HepG2 (cell line): ENCODE data around the gene NAIF1.

Source experiments
- CHD2 ChIP-seq: IDR thresholded peaks from 2 replicates; pipeline ENCODE4 v1.6.1; 2011; ENCODE audit warnings: low read depth, low read length, improper control_type of control experiment
- GABPA ChIP-seq, 2 experiments: IDR thresholded peaks; 2 replicates each; pipeline ENCODE4 v1.6.1; 2011 to 2016; ENCODE audit warnings: low read depth in 2 of 2, low read length in 1 of 2, missing biosample characterization in 1 of 2, missing genetic modification characterization in 1 of 2
- HCFC1 ChIP-seq: fragments of 150-350 bp; IDR thresholded peaks from 2 replicates; pipeline ENCODE4 v1.6.1; 2014; ENCODE audit warnings: low read depth, low read length
- POLR2AphosphoS5 ChIP-seq: IDR thresholded peaks from 2 replicates; pipeline ENCODE4 v1.6.1; 2012; ENCODE audit warnings: low read depth, low read length
- RARG ChIP-seq: sonication (generic); formaldehyde crosslinking; IDR thresholded peaks from 2 replicates; pipeline ENCODE4 v1.4.0; 2020; ENCODE audit warnings: low read depth, mild to moderate bottlenecking, missing genetic modification reagents
- SMC3 ChIP-seq: IDR thresholded peaks from 2 replicates; pipeline ENCODE4 v1.6.1; 2011; ENCODE audit warnings: low read length, improper control_type of control experiment
- ZNF121 ChIP-seq: sonication (generic); formaldehyde crosslinking; IDR thresholded peaks from 2 replicates; pipeline ENCODE4 v1.5.0; 2020; ENCODE audit warnings: mild to moderate bottlenecking, missing genetic modification reagents
- ZNF335 ChIP-seq: sonication (generic); formaldehyde crosslinking; IDR thresholded peaks from 2 replicates; pipeline ENCODE4 v1.4.0; 2020; ENCODE audit warnings: missing genetic modification reagents
- ZNF343 ChIP-seq: sonication (generic); formaldehyde crosslinking; IDR thresholded peaks from 2 replicates; pipeline ENCODE4 v1.4.0; 2020; ENCODE audit warnings: mild to moderate bottlenecking, missing genetic modification reagents
- ZNF556 ChIP-seq: sonication (generic); formaldehyde crosslinking; IDR thresholded peaks from 2 replicates; pipeline ENCODE4 v1.4.0; 2020; ENCODE audit warnings: mild to moderate bottlenecking, missing genetic modification reagents, borderline replicate concordance
- TF ChIP-seq, protein P1 (sequence below): sonication (generic); formaldehyde crosslinking; IDR thresholded peaks from 2 replicates; pipeline ENCODE4 v1.4.0; 2020; ENCODE audit warnings: missing genetic modification reagents
- TF ChIP-seq, protein P2 (sequence below): sonication (generic); formaldehyde crosslinking; IDR thresholded peaks from 2 replicates; pipeline ENCODE4 v1.5.0; 2020; ENCODE audit warnings: mild to moderate bottlenecking, missing genetic modification reagents, moderate library complexity
- TF ChIP-seq, protein P3 (sequence below): sonication (generic); formaldehyde crosslinking; IDR thresholded peaks from 2 replicates; pipeline ENCODE4 v1.4.0; 2020; ENCODE audit warnings: missing genetic modification reagents, mild to moderate bottlenecking, borderline replicate concordance
- TF ChIP-seq, protein P4 (sequence below): sonication (generic); formaldehyde crosslinking; IDR thresholded peaks from 2 replicates; pipeline ENCODE4 v1.4.0; 2020; ENCODE audit warnings: missing genetic modification reagents

DNA sequence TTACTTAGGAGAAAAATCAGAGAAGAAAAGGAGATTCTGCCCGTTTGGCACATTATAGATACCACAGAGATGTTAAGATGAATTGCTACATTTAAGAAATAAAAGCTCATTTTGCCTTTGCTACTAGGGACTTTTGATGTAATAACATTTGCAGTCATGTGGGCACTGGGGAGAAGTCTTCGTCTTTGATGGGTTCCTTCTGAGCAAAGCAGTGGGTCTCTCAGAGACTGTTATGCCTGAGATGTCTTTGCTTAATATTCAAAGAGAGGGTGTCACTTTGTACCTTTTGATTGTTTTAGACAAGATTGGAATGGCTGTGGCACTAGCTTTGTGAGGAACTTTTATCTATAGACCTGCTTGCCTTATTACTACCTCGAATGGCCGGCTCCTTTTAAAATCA, 25.9 kb upstream of the NAIF1 start:
- no peak for TF ChIP-seq SMC3
- TF ChIP-seq, protein P1, sequence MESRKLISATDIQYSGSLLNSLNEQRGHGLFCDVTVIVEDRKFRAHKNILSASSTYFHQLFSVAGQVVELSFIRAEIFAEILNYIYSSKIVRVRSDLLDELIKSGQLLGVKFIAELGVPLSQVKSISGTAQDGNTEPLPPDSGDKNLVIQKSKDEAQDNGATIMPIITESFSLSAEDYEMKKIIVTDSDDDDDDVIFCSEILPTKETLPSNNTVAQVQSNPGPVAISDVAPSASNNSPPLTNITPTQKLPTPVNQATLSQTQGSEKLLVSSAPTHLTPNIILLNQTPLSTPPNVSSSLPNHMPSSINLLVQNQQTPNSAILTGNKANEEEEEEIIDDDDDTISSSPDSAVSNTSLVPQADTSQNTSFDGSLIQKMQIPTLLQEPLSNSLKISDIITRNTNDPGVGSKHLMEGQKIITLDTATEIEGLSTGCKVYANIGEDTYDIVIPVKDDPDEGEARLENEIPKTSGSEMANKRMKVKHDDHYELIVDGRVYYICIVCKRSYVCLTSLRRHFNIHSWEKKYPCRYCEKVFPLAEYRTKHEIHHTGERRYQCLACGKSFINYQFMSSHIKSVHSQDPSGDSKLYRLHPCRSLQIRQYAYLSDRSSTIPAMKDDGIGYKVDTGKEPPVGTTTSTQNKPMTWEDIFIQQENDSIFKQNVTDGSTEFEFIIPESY (CRISPR knock-in tag) = no peak
- no peak for TF ChIP-seq ZNF343
- TF ChIP-seq, protein P2, sequence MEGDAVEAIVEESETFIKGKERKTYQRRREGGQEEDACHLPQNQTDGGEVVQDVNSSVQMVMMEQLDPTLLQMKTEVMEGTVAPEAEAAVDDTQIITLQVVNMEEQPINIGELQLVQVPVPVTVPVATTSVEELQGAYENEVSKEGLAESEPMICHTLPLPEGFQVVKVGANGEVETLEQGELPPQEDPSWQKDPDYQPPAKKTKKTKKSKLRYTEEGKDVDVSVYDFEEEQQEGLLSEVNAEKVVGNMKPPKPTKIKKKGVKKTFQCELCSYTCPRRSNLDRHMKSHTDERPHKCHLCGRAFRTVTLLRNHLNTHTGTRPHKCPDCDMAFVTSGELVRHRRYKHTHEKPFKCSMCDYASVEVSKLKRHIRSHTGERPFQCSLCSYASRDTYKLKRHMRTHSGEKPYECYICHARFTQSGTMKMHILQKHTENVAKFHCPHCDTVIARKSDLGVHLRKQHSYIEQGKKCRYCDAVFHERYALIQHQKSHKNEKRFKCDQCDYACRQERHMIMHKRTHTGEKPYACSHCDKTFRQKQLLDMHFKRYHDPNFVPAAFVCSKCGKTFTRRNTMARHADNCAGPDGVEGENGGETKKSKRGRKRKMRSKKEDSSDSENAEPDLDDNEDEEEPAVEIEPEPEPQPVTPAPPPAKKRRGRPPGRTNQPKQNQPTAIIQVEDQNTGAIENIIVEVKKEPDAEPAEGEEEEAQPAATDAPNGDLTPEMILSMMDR (CRISPR knock-in tag) = no peak
- no peak for TF ChIP-seq ZNF121
- no peak for TF ChIP-seq CHD2
- no peak for TF ChIP-seq GABPA (IDR thresholded peaks at IDR 0.05; ENCODE audit: low read depth, low read length)
- no peak for TF ChIP-seq GABPA (CRISPR knock-in tag; IDR thresholded peaks at IDR 0.05; ENCODE audit: low read depth)
- TF ChIP-seq, protein P3, sequence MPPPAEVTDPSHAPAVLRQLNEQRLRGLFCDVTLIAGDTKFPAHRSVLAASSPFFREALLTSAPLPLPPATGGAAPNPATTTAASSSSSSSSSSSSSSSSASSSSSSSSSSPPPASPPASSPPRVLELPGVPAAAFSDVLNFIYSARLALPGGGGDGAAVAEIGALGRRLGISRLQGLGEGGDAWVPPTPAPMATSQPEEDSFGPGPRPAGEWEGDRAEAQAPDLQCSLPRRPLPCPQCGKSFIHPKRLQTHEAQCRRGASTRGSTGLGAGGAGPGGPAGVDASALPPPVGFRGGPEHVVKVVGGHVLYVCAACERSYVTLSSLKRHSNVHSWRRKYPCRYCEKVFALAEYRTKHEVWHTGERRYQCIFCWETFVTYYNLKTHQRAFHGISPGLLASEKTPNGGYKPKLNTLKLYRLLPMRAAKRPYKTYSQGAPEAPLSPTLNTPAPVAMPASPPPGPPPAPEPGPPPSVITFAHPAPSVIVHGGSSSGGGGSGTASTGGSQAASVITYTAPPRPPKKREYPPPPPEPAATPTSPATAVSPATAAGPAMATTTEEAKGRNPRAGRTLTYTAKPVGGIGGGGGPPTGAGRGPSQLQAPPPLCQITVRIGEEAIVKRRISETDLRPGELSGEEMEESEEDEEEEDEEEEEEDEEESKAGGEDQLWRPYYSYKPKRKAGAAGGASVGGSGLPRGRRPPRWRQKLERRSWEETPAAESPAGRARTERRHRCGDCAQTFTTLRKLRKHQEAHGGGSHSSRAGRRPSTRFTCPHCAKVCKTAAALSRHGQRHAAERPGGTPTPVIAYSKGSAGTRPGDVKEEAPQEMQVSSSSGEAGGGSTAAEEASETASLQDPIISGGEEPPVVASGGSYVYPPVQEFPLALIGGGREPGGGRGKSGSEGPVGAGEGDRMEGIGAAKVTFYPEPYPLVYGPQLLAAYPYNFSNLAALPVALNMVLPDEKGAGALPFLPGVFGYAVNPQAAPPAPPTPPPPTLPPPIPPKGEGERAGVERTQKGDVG = no peak
- no peak for TF ChIP-seq RARG
- no peak for TF ChIP-seq HCFC1
- TF ChIP-seq ZNF335 (CRISPR knock-in tag) = no peak
- no peak for TF ChIP-seq ZNF556 (CRISPR knock-in tag)
- TF ChIP-seq, protein P4, sequence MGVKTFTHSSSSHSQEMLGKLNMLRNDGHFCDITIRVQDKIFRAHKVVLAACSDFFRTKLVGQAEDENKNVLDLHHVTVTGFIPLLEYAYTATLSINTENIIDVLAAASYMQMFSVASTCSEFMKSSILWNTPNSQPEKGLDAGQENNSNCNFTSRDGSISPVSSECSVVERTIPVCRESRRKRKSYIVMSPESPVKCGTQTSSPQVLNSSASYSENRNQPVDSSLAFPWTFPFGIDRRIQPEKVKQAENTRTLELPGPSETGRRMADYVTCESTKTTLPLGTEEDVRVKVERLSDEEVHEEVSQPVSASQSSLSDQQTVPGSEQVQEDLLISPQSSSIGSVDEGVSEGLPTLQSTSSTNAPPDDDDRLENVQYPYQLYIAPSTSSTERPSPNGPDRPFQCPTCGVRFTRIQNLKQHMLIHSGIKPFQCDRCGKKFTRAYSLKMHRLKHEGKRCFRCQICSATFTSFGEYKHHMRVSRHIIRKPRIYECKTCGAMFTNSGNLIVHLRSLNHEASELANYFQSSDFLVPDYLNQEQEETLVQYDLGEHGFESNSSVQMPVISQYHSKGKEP (CRISPR knock-in tag) = no peak
- TF ChIP-seq POLR2AphosphoS5 = no peak
